GM20431 (cell line): ENCODE data around the gene ABCD3.
"Not testable (repeated sequence)": the region's sequence is repeated elsewhere in the genome, so short reads cannot be mapped to it uniquely, and the experiment has no call there.

ENCODE experiments used
- in situ Hi-C: fragments of 300-500 bp; cut with MseI, MboI; formaldehyde crosslinking; loops from one replicate; pipeline ENCODE4 v1.15.0; 2020; ENCODE audit warnings: low sequenced_read_pairs; ENCODE audit not compliant: unreplicated experiment

The ABCD3 gene

GRCh38 chr1:94542088-94542870 lies 124.1 kb downstream of the ABCD3 start:
- in situ Hi-C loops = no loop called here

DNA sequence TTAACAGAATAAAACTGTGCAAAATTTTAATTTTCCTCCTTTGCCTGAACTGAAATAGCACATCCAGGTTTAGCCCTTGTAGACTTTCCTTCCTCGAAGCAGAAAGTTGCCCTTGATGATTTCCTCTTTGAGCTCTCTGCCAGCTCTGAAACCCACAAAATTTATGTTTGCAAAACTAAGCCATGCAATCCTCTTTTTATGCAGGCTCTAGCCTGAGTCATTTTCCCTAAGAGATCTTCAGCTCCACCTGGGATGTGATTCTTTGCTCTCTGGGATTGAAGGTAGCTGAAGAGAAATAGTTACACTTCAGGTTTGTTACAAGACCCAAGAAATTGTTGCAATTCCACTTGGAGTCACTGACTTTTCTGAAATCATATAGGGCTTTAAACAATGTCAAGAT lies 124.8 kb downstream of the ABCD3 start:
- in situ Hi-C loops = no loop called here

GRCh38 chr1:94543893-94544635 lies 125.9 kb downstream of the ABCD3 start:
- in situ Hi-C loops = no loop called here

GRCh38 chr1:94544706-94545490 lies 126.7 kb downstream of the ABCD3 start:
- in situ Hi-C loops = no loop called here

- in situ Hi-C loops = no loop called here
These were observed 131.5 kb downstream of the ABCD3 start for GRCh38 chr1:94549706-94550105.

DNA sequence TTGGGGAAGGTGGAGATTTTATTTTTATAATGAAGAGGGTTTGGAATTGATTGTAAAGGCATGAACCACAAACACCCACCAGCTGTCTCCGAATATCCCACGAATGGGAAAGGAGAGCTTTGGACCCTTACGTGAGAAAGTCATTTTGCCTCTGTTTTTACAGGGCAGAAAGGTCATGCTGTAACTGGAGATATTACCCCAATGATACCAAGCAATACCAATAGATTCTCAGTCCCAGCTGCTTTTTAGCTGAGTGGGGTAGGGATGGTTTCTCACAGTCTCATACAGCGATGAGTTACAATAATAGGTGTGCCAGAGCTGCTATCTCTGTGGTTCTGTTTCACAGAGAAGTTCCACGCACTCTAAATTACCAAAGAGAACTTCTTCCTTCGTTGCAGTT lies 132.2 kb downstream of the ABCD3 start:
- in situ Hi-C loops = no loop called here

DNA sequence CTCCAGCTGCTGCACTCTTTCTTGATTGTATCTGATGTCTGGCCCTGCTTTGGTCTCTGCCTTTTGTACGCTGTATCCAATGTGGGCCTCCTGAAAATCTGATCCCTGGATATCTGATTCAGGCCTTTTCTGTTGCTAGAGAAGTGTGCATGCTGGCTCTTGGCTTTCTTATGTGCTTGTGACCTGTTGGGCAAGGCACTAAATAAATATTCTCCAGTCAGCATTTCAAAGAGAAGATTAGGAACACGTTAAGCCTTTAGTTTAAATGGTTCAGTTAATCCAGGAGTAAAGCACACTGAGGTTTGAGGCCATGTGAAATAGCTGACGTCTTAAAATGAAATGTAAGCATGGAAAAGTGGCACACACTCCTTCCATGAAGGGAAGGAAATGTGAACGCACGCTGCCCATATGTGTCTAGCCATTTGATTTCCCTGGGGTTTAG lies 132.6 kb downstream of the ABCD3 start:
- in situ Hi-C loops = no loop called here

GRCh38 chr1:94551449-94551848 lies 133.3 kb downstream of the ABCD3 start:
- in situ Hi-C loops = no loop called here

GRCh38 chr1:94552071-94552586 lies 133.9 kb downstream of the ABCD3 start:
- in situ Hi-C loops = no loop called here

DNA sequence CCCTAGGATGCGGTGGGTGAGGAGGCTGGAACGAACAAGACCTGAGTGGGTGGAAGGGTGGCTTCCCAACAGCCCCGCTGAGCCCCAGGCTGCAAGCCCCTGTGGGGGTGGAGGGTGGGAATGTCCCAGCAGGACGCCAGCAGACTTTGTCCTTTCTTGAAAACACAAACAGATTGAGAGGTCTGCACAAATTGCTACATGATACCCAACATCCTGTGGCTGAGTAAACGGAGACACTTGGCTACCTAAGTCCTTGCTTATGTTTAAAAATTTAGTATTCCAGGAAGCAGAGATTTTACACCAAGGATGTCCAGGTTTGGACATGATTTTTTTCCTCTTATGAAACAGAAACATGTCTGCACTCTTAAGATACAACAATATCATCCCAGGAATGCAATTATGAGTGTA lies 135.1 kb downstream of the ABCD3 start:
- in situ Hi-C loops = no loop called here

- in situ Hi-C loops = no loop called here
These were observed 135.7 kb downstream of the ABCD3 start for GRCh38 chr1:94553931-94554330.

DNA sequence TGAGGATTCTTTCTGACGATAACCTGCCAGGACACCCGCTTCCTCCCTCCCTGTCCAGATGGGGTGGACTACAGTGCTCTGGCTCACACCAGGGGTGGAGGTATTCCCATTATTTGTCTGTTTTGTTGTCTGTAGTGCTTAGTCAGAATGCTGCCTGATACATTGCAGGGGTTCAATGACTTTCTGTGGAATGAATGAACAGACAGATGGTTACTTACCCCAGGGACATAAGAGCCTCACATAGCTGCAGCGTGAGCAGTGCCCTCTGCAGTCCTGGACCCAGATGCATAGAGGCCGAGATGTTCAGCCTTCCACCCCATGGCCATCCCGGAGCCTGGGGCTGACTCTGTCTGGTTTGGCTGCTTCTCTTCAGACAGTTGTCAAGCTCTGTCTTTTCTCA lies 136.4 kb downstream of the ABCD3 start:
- in situ Hi-C loops = no loop called here

DNA sequence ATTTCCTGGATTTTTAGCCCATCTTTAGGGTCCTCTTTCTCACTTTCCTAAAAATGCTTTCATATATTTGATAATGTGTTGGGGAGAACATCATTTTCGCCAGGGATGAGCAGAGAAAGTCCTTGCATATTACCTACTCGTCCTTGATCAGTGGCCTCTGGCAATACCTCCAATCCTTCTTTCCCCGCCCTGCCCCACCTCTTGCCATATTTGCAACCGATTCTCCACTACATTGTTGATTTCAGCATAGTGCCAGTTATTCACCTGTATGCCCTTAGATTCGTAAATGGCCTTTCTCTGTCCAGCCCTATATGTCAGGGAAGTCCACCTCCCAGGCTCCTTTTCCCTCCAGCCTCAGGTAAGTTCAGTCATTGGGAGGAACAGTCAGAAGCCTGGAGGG lies 136.9 kb downstream of the ABCD3 start:
- in situ Hi-C loops = no loop called here

DNA sequence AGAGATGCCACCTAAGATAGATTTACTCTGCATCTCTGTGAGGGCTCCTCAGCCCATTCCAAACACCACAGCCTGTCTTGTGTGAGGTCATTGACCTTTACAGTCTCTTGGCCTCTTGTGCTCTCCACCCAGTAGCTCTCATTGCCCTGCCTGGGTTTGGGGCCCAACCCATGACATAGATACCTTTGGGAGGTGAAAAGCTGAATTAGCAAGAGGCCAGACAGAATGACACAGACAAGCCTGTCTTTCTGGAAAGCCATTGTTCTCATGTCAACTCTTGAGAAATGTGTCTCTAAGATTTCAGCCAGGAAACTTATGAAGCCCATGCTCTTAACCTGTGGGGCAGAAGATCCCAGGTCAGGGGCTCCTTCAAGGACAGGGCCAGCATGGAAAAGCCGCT lies 141.7 kb downstream of the ABCD3 start:
- in situ Hi-C loops = no loop called here

- in situ Hi-C loops = no loop called here
These were observed 142.1 kb downstream of the ABCD3 start for GRCh38 chr1:94560333-94560732.

GRCh38 chr1:94562519-94563260 lies 144.5 kb downstream of the ABCD3 start:
- in situ Hi-C loops = no loop called here

DNA sequence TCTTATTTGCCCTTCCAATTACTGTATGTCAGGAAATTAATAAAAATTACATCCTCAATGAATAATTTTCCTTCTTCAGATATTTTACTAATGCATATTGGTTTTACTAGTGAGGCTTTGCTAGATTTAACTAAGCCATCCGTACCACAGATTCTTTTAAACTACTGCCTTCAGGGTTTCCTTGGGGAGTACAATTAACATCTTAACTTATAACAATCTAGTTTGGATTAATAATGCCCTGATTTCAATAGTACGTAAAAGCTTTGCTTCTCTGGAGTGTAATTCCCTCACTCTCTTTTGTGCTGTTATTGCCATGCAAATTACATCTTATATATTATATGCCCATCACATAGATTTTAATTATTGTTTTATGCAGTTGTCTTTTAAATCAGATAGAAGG lies 147.7 kb downstream of the ABCD3 start:
- in situ Hi-C loops = no loop called here

DNA sequence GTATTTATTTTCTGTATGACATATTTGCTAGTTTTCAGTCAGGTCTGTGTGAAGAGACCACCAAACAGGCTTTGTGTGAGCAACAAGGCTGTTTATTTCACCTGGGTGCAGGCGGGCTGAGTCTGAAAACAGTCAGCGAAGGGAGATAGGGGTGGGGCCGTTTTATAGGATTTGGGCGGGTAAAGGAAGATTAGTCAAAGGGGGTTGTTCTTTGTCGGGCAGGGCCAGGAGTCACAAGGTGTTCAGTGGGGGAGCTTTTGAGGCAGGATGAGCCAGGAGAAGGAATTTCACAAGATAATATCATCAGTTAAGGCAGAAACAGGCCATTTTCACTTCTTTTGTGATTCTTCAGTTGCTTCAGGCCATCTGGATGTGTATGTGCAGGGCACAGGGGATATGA lies 148.2 kb downstream of the ABCD3 start:
- in situ Hi-C loops = not testable (repeated sequence)

- in situ Hi-C loops = not testable (repeated sequence)
These were observed 149.9 kb downstream of the ABCD3 start for GRCh38 chr1:94567975-94568607.
